WTC11 (cell line): ENCODE data around the gene HID1. TPM values are rescaled to one million over a fixed set of nuclear protein-coding genes. Genes with fewer than 3 reads are reported as not detected.

Experiments used
- ATAC-seq: fragments of 200-7000 bp; cut with Tn5 transposase; 2 replicates; pipeline ENCODE4 v1.10.0; 2021; ENCODE audit warnings: mild to moderate bottlenecking, moderate library complexity
- CTCF ChIA-PET: fragments of 300-600 bp; sonication (Branson Sonifier 250); formaldehyde crosslinking; loops from one replicate; lab custom pipeline; 2021; ENCODE audit warnings: antibody characterized with exemption; lab: Charles Lee
- POLR2A ChIA-PET: fragments of 350-600 bp; sonication (Branson Sonifier 250); formaldehyde crosslinking; loops from one replicate; lab custom pipeline; 2021; ENCODE audit warnings: antibody characterized with exemption; lab: Charles Lee
- DNase-seq: peaks from one replicate; pipeline ENCODE4 v3.0.0; 2021; ENCODE audit warnings: low spot score
- H3K27ac Mint-ChIP-seq: 2 replicates; pipeline ENCODE4 v1.8.0; 2021; ENCODE audit warnings: mixed read lengths
- H3K27me3 Mint-ChIP-seq: 2 replicates; pipeline ENCODE4 v1.8.0; 2021; ENCODE audit warnings: low read depth, mild to moderate bottlenecking, moderate library complexity, mixed read lengths
- H3K36me3 Mint-ChIP-seq: 2 replicates; pipeline ENCODE4 v1.8.0; 2021; ENCODE audit warnings: mixed read lengths
- H3K4me1 Mint-ChIP-seq: 2 replicates; pipeline ENCODE4 v1.8.0; 2022; ENCODE audit warnings: mixed read lengths
- H3K4me3 Mint-ChIP-seq: 2 replicates; pipeline ENCODE4 v1.8.0; 2021; ENCODE audit warnings: mild to moderate bottlenecking, moderate library complexity, mixed read lengths
- H3K9me3 Mint-ChIP-seq: 2 replicates; pipeline ENCODE4 v1.8.0; 2021; ENCODE audit warnings: mixed read lengths
- CREB1 ChIP-seq: sonication (generic); formaldehyde crosslinking; IDR thresholded peaks from 2 replicates; pipeline ENCODE4 v1.8.0; 2023; ENCODE audit warnings: mild to moderate bottlenecking, missing genetic modification reagents
- CTCF ChIP-seq: fragments of 200-600 bp; IDR thresholded peaks from 2 replicates; pipeline ENCODE4 v1.8.0; 2022; ENCODE audit warnings: antibody characterized with exemption
- ESRRA ChIP-seq: sonication (generic); formaldehyde crosslinking; IDR thresholded peaks from 2 replicates; pipeline ENCODE4 v1.8.1; 2022; ENCODE audit warnings: mild to moderate bottlenecking, missing genetic modification reagents, borderline replicate concordance
- ETV6 ChIP-seq: sonication (generic); formaldehyde crosslinking; IDR thresholded peaks from 2 replicates; pipeline ENCODE4 v1.8.1; 2022; ENCODE audit warnings: mild to moderate bottlenecking, missing genetic modification reagents
- FOXP1 ChIP-seq: sonication (generic); formaldehyde crosslinking; IDR thresholded peaks from 2 replicates; pipeline ENCODE4 v1.8.0; 2022; ENCODE audit warnings: missing genetic modification reagents, mild to moderate bottlenecking, moderate library complexity, borderline replicate concordance
- GABPB1 ChIP-seq: sonication (generic); formaldehyde crosslinking; IDR thresholded peaks from 2 replicates; pipeline ENCODE4 v1.8.1; 2023; ENCODE audit warnings: mild to moderate bottlenecking, missing genetic modification reagents
- GRHL2 ChIP-seq: fragments of 250-450 bp; sonication (Bioruptor Pico); IDR thresholded peaks from 2 replicates; pipeline ENCODE4 v1.8.0; 2022; ENCODE audit warnings: mild to moderate bottlenecking, moderate library complexity; ENCODE audit not compliant: insufficient replicate concordance, severe bottlenecking
- KAT7 ChIP-seq: sonication (generic); formaldehyde crosslinking; IDR thresholded peaks from 2 replicates; pipeline ENCODE4 v1.8.1; 2023; ENCODE audit warnings: missing genetic modification reagents, mild to moderate bottlenecking, borderline replicate concordance
- MAX ChIP-seq: sonication (generic); formaldehyde crosslinking; IDR thresholded peaks from 2 replicates; pipeline ENCODE4 v1.8.0; 2022; ENCODE audit warnings: mild to moderate bottlenecking, missing genetic modification reagents
- MXD4 ChIP-seq: fragments of 250-450 bp; sonication (Bioruptor Pico); IDR thresholded peaks from 2 replicates; pipeline ENCODE4 v1.8.0; 2021; ENCODE audit warnings: mild to moderate bottlenecking, moderate library complexity, borderline replicate concordance
- OVOL2 ChIP-seq: fragments of 250-450 bp; sonication (Bioruptor Pico); IDR thresholded peaks from 2 replicates; pipeline ENCODE4 v1.9.0; 2021; ENCODE audit warnings: mild to moderate bottlenecking, borderline replicate concordance
- PRDM15 ChIP-seq: sonication (generic); formaldehyde crosslinking; IDR thresholded peaks from 2 replicates; pipeline ENCODE4 v1.8.0; 2022; ENCODE audit warnings: missing genetic modification reagents
- RELA ChIP-seq: sonication (generic); formaldehyde crosslinking; IDR thresholded peaks from 2 replicates; pipeline ENCODE4 v1.8.1; 2022; ENCODE audit warnings: missing genetic modification reagents, mild to moderate bottlenecking, borderline replicate concordance
- SMAD3 ChIP-seq: sonication (generic); formaldehyde crosslinking; IDR thresholded peaks from 2 replicates; pipeline ENCODE4 v1.8.0; 2022; ENCODE audit warnings: missing genetic modification reagents, mild to moderate bottlenecking, borderline replicate concordance
- SP1 ChIP-seq: sonication (generic); formaldehyde crosslinking; conservative IDR thresholded peaks from 2 replicates; pipeline ENCODE4 v1.8.1; 2022; ENCODE audit warnings: missing genetic modification reagents
- STAT6 ChIP-seq: sonication (generic); formaldehyde crosslinking; conservative IDR thresholded peaks from 2 replicates; pipeline ENCODE4 v1.8.1; 2023; ENCODE audit warnings: mild to moderate bottlenecking, low read depth, missing genetic modification reagents, moderate library complexity
- TP53 ChIP-seq: sonication (generic); formaldehyde crosslinking; IDR thresholded peaks from 2 replicates; pipeline ENCODE4 v1.8.1; 2023; ENCODE audit warnings: mild to moderate bottlenecking, missing genetic modification reagents
- ZNF138 ChIP-seq: sonication (generic); formaldehyde crosslinking; conservative IDR thresholded peaks from 2 replicates; pipeline ENCODE4 v1.8.1; 2022; ENCODE audit warnings: mild to moderate bottlenecking, moderate library complexity, missing genetic modification reagents
- ZNF281 ChIP-seq: sonication (generic); formaldehyde crosslinking; IDR thresholded peaks from 2 replicates; pipeline ENCODE4 v1.8.0; 2023; ENCODE audit warnings: mild to moderate bottlenecking, missing genetic modification reagents
- ZNF416 ChIP-seq: fragments of 250-450 bp; sonication (Bioruptor Pico); IDR thresholded peaks from 2 replicates; pipeline ENCODE4 v1.9.0; 2021; ENCODE audit warnings: mild to moderate bottlenecking, inconsistent platforms
- ZNF512 ChIP-seq: sonication (generic); formaldehyde crosslinking; IDR thresholded peaks from 2 replicates; pipeline ENCODE4 v1.8.1; 2022; ENCODE audit warnings: missing genetic modification reagents, borderline replicate concordance
- total RNA-seq: library from RNA; stranded (reverse); gene quantifications from 3 replicates; pipeline ENCODE4 v1.2.3, GENCODE V29; 2021

HID1 gene
- total RNA-seq, 1 experiment from 2014 or later, result 16.7 TPM

GRCh38 chr17:74924250-74924948 is 48.2 kb downstream of the HID1 start, which contains the start of gene OTOP2 (continued):
- TF ChIP-seq FOXP1 (CRISPR knock-in tag), result peak; percentile 63
- TF ChIP-seq ETV6 (CRISPR knock-in tag), result no peak

- ChIA-PET CTCF (interaction anchor here (0.6 to 7.8 kb wide), 35 partner anchors 10 to 1438 kb away, joined by 3 to 206 read pairs (median 5); partner anchors contain the start of genes CDR2L, FDXR, HID1 and KCTD2), POLR2A (interaction anchor here (0.9 kb wide), 1 partner anchor 112 kb away, joined by 3 read pairs; no protein-coding TSS in a partner anchor)
- ATAC-seq (peak; percentile 18), DNase-seq (peak; percentile 79)
- Mint-ChIP-seq H3K9me3 (no peaks in the 10 kb centered on the region), H3K27ac (no peak overlapping the region), H3K4me3 (peak overlapping the region; percentile 70), H3K36me3 (no peaks in the 10 kb centered on the region), H3K27me3 (peaks cover 74% of the 10 kb centered on the region), H3K4me1 (peaks cover 13% of the 10 kb centered on the region)
- TF ChIP-seq MAX (CRISPR knock-in tag), result peak; percentile 83; the same call in 1 of the 2 replicates
- TF ChIP-seq CREB1 (CRISPR knock-in tag), result 0 out of 2 replicates have a peak, but pooled peaks have one; percentile 67
- no peak for TF ChIP-seq ZNF138
- no peak for TF ChIP-seq FOXP1 (CRISPR knock-in tag)
- peak; percentile 56; the same call in 1 of the 2 replicates for TF ChIP-seq GABPB1
- TF ChIP-seq STAT6 (CRISPR knock-in tag), result no peak
- no peak for TF ChIP-seq RELA (CRISPR knock-in tag)
- no peak for TF ChIP-seq KAT7 (CRISPR knock-in tag)
- no peak for TF ChIP-seq MXD4 (CRISPR knock-in tag)
- no peak for TF ChIP-seq TP53 (CRISPR knock-in tag)
- no peak for TF ChIP-seq ZNF512 (CRISPR knock-in tag)
- no peak for TF ChIP-seq SP1 (CRISPR knock-in tag)
- no peak for TF ChIP-seq SMAD3 (CRISPR knock-in tag)
- no peak for TF ChIP-seq PRDM15
- TF ChIP-seq OVOL2 (CRISPR knock-in tag), result no peak
- TF ChIP-seq ZNF416 (CRISPR knock-in tag), result no peak
- TF ChIP-seq ZNF281 (CRISPR knock-in tag), result 0 out of 2 replicates have a peak, but pooled peaks have one; percentile 36
- TF ChIP-seq ESRRA, result no peak
- peak; percentile 91 for TF ChIP-seq CTCF
- no peak for TF ChIP-seq GRHL2 (CRISPR knock-in tag)
Observed at GRCh38 chr17:74923538-74924249, 48.9 kb downstream of the HID1 start.
